Activated effector memory CD4-positive, alpha-beta T cell treated with Interleukin-2 at 50 U/mL for 16 hours (primary cell): Measurements from ENCODE around the gene TM2D3.

Source experiments
- DNase-seq: peaks from one replicate; pipeline ENCODE4 v3.0.0-alpha.2; 2020

The TM2D3 gene, protein sequence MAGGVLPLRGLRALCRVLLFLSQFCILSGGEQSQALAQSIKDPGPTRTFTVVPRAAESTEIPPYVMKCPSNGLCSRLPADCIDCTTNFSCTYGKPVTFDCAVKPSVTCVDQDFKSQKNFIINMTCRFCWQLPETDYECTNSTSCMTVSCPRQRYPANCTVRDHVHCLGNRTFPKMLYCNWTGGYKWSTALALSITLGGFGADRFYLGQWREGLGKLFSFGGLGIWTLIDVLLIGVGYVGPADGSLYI

DNA sequence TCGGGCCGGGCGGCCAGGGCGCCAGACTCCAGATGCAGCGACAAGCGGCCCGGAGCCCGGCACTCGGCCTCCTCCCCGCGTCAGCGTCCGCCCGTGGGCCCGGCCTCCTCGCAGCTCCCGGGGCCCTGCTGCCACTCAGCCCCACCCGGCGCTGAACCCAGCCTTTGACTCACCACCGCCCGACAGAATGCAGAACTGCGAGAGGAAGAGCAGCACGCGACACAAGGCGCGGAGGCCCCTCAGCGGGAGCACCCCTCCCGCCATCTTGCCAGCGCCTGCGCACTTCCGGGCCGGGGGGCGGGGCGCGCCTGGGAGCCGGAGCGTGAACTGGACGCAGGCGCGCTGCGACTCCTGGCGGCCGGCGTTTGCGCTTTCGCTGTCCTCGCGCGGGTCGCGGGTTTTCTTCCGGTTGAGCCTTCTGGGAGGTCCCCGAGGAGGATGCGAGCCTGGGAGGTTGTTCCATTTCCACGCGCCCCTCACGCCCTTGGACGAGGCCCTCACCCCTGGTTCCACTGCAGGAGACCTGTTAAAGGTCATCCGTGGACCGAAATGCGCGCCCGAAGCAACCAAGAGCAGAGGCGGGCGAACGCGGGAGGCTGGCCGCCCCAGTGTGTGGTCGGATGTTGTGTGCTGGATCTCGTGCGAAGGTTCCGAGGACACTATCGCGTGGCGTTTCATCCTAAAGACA is at the start of gene TM2D3:
TM2D3 (minus strand) TSS at position 284 of the 688 bp plus-strand sequence; CDS start at position 264, 20 bp downstream.
- DNase-seq, result peak; percentile 92

DNA sequence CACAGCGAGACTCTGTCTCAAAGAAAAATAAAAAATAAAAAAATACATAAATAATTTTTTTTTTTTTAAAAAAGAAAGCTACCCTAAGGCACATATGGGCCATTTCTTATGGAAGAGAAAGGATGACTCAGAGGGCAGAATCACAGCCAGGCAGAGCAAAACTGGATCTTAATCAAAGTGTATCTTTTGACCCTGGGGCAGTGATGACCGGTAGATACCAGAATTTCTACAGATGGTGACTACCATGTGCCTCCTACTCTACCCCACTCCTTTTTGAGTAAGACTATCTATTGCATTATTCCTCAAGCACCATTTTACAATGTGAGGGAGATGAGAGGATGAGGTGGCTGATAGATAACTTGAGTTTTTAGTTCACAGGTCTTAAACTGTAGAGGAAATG is 46.1 kb upstream of the TM2D3 start:
- no peak for DNase-seq

DNA sequence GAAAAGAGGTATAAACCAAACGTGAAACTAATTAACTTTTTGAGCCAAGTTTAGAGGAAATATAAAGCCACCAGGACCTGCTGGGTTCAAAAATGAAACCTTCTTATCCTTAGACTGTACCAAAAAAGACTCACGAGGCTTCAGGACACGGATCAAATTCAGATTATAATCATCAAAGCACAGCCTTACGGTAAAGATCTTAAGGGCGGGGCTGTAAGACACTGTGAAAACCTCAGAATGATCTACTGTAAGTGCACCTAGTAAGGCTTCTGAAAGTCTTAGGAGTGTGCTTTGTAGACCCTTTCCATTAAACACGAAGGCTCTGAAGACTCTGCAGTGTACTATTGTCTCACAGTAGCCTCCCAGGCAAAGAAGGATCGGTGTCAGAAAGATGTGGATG is 45.3 kb upstream of the TM2D3 start:
- DNase-seq, result no peak

DNA sequence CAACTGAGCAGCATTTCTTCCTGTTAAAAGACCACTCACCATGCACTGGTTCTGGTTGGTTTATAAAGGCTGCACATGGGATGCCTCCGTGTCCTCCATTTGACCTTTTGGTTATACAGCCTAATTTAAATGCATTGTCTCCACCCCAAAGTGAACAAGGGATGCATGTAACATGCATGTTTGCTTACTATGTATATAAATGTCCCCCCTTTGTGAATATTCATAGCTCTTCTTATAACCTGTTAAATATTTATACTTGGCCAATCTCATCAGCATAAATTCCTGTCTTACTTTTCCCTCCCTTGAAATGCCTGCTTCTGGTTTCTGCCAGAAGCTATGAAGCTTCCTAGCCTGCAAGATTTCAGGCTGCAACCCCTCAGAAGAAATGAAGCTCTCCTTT is 44.6 kb upstream of the TM2D3 start:
- no peak for DNase-seq

DNA sequence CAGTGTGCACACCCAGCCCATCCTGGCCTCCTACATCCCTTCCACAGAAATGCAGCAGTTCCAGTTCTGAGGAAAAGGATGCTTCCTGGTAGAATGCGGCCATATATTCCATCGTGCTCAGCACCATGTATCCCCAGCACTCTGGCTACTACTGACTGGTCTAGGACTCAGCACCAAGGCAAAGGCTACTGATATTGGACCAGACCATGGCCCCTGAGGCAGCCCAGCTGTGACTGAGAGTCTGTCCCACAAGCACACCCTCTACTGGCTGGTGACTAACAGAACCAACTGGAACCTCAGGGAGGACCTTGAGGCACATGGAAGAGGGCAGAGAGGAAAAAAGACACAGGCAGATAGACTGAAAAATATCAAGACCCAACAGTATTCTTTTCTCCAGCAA is 42.1 kb upstream of the TM2D3 start:
- DNase-seq, result no peak

DNA sequence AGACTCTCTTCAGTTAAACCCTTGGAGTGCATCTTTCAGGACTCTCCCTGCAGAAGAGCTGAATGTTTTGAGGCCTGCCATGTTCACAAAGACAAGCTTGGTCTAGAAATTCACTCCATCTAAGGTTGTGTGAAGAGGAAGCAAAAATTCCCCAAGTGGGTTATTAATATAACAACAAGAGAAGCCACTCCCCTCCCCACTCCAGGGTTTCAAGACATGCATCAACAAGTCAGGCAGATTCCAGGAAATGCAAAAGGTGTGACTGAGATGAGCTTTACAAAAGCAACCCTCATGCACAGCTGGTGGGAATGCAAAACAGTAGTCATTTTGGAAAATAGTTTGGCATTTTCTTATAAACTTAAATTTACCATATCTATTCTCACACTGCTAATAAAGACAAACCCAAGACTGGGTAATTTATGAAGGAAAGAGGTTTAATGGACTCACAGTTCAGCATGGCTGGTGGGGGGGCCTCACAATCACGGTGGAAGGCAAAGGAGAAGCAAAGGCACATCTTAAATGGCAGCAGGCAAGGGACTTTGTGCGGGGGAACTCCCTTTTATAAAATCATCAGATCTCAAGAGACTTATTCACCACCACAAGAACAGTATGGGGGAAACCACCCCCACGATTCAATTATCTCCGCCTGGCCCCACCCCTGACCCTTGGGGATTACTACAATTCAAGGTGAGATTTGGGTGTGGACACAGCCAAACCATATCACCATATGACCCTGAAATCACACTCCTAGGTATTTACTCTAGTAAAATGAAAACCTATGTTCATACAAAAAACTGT is 40.8 kb upstream of the TM2D3 start:
- DNase-seq, result no peak

DNA sequence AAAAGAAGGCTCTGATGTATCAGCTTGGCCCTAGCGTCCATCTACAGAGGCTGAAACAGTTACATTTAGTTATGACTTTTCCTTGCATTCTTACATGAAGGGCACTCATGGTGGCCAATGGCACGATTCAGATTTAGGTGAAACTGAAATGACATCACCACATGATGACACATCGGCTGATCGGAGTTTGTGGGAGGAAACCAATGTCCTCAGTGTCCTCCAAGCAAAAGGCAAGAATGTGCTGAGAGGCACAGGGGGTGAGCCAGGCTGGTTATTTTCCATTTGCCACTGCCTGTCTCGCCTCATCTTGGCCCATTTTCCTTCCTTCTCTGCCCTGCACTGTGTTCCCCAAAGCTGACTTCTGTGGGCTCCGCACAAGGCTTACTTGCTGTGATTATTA is 37.7 kb upstream of the TM2D3 start:
- DNase-seq, result no peak

DNA sequence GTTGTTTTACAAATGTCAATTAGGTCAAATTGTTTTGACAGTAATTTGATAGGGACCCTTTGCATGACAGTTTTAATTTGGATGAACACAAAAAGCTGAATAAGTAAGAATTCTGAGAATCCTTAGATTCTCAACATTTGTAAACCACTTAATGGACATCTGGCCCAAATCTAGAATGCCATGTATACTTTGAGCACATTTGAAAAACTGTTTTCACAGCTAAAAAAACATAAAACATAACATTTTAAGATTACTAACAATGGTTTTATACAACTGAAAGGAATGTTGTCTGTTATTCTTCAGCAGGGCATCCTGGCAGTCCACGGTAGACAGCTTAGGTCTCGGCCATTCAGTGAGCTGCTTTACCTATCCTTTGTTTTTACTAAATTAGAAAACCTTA is 34.5 kb upstream of the TM2D3 start:
- DNase-seq, result no peak

DNA sequence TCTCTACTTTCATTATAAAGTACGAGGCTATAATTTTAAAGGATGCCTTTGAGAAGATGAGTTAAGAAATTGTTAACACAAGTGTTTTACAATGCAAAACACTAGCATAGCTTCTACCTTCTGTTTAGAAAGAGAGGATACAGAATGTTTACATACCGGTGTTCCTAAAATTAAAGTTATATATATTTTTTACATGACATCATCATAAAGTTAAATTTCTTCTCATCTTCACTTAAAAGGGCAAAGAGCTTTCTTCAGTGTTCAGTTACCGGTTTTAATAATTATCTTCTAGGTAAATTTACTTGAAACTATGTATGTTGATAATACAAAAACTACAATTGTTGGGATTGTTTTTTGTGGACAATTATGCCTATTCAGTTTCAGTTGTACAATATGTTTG is 32.7 kb upstream of the TM2D3 start:
- no peak for DNase-seq

DNA sequence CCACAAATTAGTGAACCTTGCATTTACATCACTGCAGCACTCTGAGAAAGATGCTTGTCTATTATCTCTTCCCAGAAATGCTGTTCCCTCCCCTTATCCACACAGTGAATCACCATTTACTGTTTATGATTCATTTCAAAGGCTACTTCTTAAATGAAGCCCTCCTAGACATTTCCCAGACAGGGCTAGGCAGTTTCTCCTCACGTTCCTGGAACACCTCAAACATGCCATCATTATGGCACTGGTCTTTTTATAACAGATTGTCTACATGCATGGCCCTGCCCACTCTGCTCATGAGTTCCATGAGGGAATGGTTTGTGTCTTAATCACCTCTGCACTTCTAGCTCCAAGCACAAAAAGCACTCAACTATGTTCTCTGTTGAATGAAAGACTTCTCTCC is 32.2 kb upstream of the TM2D3 start:
- DNase-seq, result no peak

DNA sequence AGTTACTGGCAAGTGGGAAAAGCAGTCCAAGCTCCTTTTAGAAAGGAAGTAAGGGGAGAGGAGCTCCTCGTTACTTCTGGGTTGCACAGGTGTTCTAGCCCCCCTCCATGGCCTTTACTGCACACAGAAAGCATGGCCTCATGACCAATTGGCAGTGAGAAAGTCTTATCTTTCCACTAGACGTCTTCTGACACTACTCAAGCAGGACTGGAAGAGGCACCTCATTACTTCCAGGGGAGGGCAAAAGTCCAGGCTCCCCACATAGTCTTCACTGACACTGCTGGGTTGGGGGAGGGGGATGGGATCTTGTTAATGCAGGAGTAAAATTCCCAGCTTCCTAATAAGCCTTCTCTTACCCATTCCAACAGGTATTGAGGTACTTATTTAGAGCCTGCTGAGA is 27.6 kb upstream of the TM2D3 start:
- no peak for DNase-seq

DNA sequence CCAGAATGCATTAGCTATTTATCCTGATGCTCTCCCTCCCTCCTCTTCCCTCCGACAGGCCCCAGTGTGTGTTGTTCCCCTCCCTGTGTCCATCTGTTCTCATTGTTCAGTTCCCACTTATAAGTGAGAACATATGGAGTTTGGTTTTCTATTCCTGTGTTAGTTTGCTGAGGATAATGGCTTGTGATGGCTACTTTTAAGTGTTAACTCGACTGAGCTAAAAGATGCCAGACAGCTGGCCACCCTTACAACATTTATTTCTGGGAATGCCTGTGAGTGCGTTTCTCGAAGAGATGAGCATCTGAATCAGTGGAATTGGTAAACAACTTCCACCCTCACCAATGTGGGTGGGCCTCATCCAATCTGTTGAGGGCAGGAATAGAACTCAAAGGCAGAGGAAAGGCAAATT is 24.7 kb upstream of the TM2D3 start:
- DNase-seq, result no peak

DNA sequence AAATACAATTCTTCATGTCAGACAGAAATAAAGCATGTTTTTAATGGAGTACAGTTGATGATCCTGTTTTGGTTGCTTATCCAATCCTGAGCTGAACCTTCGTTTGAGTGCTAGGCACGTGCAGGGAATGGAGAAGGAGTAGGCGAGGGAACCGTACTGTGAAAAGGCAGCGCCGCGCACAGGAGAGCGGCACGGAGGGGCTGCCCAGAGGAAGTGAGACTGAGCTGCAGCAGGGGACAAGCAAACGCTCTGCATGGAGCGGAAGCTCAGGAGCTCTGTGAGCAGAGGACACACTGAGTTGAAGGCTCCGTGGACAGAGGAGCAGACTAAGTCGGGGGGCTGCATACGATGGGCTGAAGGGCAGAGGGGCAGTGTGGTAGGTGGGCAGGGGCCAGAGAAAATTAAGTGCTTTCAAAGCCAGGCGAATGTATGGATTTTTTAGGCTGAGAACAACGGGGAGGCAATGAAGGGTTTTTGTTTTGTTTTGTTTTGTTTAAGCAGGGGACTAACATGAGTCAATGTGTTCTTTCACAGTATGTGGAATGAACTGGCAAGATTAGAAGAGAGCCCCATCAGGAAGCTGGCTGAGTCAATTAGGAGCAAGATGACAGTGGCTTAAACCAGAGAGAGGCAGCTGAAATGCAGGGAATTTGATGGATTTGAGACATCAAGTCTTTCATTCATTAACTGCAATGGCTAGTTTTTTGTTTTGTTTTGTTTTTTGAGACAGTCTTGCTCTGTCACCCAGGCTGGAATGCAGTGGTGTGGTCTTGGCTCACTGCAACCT is 23.8 kb upstream of the TM2D3 start:
- DNase-seq, result no peak

DNA sequence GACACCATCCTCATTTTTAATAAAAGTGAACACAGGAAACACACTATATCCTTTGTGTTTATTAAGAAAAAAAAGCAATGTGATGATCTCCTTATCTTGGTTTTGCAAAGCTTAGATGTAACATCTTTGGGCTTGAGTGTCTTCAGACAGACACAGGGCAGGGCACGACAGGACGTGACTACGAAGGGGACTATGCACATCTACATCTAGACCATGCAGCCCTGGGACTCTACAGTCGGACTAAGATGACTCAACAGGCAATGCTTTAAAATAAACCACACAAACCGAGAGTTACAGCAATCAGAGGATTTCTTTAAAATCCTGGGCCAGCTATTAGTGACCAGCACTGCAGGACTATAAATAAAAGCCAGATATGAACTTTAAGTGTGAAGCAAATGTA is 22.8 kb upstream of the TM2D3 start:
- no peak for DNase-seq

DNA sequence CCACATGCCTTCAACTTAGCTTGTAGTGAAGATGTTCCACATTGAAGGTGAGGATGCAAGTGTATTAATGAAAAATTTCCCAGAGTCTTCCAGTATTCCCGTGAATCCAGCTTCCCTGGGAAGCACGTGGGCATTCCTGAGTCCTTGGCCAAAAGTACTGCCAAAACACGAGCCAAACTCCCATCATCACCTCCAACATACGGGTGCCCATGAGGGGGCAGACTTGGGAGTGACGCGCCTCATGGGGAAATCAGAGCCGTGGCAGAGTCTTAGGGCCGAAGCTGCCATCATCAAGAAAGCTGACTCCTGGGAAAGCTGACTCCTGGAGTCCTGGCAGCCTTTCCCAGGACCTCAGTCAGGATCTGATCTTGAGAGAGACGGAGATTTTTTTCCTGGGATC is 20.1 kb upstream of the TM2D3 start:
- no peak for DNase-seq

DNA sequence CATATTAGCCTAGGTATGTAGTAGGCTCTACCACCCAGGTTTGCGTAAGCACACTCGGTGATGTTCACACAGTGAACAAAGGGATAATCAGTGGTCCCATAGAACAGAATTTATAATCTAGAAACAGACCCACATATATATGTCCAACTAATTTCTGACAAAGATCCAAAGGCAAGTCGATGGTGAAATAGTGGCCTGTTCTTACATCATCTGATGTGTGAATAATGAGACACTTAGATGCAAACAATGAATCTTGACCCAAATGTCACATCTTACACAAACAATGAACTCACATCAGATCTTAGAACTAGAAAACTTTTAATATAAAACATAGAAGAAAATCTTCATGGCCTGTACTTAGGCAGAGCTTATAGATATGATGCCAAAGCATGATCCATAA is 17.6 kb upstream of the TM2D3 start:
- no peak for DNase-seq

DNA sequence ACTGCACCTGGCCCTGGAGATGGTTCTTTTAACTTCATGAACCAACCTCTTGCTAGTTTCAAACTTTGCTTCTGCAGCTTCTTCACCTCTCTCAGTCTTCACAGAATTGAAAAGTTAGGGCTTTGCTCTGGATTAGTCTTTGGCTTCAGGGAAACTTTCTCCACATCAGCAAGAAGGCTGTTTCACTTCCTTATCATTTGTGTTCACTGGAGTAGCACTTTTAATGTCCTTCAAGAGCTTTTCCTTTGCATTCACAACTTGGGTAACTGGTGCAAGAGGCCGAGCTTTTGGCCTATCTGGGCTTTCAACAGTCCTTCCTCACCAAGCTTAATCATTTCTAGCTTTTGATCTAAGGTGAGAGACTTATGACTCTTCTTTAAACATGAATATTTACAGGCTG is 15.7 kb upstream of the TM2D3 start:
- DNase-seq, result no peak

DNA sequence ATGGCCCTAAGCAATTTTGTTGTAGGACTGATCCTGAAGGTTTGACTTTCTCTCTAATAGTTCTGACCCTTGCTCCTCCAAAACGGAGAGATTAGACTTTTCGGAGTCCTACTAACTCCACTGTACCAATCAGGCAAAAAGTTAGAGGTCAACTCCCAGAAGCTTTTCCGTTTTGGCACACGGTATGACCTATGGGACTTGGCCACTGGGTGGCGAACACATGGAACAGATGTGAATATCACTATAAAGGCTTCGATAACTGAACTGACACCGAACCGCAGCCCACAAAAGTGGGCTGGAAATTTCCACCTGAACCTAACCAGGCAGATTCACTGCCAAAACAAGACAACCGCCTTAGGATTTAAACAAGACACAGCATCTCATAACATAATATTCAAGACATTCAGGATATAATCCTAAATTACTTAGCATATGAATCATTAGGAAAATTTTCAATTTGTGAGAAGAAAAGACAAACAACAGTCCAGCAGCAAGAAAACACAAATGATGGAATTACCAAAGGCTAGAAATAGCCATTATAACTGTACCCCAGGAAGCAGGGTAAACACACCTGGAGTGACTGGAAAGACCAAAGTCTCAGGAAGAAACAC is 12.2 kb upstream of the TM2D3 start:
- no peak for DNase-seq

DNA sequence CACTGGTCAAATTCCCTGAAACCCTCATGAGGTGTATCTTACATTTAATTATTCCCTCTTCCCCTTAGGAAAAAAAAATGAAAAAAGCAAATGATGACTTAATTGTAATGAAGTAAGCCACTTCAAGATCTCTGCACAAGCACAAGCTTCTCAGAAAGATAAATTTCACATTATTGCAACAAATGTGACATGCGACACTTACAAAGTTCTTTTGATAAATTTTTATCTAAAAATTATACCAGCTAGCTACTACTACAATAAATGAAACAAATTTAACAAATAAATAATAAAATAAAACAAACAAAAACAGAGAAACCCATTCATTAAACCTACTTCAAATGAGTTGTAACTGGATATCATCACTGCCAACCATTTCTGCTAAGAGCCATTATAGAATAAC is 10.0 kb upstream of the TM2D3 start:
- DNase-seq, result no peak

DNA sequence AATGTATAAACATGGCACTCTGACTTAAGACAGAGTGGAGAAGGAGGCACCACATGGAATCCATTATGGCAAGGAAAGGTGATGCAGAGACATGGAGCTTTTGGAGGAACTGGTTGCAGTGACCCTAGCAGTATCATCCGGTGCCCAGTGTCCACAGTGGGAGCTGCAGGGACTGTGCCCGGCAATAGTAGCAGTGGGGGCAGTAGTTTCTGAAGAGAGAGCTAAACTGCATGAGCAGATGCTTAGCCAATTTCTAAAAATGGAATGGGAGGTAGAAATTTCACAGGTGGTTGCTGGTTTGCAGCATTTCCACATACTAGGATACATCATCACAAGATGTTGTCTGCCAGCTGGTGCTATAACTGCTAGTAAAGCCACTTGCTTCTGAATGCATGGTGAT is 7.8 kb upstream of the TM2D3 start:
- no peak for DNase-seq

DNA sequence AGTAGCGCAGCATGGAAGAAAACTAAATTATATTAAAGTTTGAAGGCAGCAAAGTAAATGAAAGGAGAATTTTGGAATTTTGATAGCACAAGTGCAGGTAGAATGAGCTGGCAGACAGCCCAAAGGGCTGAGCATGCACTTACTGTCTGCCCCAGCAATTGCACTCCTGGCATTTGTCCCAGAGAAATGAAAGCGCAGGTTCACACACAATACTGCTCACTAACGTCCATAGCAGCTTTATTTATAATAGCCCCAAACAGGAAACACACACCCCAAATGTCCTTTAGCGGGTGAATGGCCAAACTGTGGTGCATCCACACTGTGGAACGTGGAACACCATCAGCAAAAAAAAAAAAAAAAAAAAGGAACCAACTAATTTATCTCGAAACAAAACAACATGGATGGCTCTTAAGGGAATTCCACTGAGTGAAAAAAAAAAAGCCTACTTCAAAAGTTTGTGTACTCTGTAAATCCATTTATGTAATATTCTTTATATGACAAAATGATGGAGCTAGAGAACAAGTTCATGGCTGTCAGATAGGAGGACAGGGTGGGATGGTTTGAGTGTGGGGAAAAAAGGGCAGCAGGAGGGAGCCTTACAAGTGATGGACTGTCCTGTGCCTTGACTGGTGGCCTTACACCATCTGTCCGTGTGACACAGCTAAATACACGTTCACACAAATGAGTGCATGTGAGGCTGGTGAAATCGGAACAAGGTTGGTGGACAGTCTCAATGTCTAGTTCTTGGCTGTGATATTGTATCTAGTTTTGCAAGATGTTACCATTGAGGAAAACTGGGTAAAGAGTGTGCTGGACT is 6.0 kb upstream of the TM2D3 start:
- DNase-seq, result no peak

DNA sequence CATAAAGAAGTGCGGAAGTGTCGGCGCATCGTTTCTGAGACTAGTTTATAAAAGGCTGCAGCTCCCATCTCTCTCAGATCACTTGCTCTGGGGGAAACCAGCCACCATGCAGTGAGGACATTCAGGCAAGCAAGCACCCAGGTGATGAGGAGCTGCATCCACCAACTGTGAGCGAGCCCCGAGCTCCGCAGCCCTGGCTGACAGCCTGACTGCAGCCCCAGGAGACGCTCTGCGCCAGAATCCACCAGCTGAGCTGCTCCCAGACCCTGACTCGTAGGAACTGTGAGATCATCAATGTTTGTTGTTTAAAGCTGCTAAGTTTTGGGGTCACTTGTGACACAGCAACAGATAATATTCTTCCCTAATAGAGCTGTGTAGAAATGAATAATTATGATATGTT is 5.0 kb upstream of the TM2D3 start:
- no peak for DNase-seq
